GM12872 (cell line): ENCODE results near the gene DEDD2.

Experiments used
- TF ChIP-seq, protein P1 (sequence below): IDR thresholded peaks from 3 replicates; pipeline ENCODE4 v1.5.1; 2011; ENCODE audit warnings: low read depth, mild to moderate bottlenecking, low read length, moderate library complexity; ENCODE audit not compliant: insufficient read depth

DEDD2 gene

GRCh38 chr19:42226886-42227285 is 9.4 kb upstream of the DEDD2 start:
- TF ChIP-seq, protein P1, sequence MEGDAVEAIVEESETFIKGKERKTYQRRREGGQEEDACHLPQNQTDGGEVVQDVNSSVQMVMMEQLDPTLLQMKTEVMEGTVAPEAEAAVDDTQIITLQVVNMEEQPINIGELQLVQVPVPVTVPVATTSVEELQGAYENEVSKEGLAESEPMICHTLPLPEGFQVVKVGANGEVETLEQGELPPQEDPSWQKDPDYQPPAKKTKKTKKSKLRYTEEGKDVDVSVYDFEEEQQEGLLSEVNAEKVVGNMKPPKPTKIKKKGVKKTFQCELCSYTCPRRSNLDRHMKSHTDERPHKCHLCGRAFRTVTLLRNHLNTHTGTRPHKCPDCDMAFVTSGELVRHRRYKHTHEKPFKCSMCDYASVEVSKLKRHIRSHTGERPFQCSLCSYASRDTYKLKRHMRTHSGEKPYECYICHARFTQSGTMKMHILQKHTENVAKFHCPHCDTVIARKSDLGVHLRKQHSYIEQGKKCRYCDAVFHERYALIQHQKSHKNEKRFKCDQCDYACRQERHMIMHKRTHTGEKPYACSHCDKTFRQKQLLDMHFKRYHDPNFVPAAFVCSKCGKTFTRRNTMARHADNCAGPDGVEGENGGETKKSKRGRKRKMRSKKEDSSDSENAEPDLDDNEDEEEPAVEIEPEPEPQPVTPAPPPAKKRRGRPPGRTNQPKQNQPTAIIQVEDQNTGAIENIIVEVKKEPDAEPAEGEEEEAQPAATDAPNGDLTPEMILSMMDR, result no peak

DNA sequence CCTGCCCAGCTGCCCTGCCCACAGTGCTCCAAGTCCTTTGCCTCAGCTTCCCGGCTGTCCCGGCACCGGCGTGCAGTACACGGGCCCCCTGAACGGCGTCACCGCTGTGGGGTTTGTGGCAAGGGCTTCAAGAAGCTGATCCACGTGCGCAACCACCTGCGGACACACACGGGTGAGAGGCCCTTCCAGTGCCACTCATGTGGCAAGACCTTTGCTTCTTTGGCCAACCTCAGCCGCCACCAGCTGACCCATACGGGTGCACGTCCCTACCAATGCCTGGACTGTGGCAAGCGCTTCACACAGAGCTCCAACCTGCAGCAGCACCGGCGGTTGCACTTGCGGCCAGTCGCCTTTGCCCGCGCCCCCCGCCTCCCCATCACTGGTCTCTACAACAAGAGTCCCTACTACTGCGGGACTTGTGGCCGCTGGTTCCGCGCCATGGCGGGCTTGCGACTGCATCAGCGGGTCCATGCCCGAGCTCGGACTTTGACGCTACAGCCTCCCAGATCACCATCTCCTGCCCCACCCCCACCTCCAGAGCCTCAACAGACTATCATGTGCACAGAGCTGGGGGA is 8.3 kb upstream of the DEDD2 start:
- TF ChIP-seq, protein P1, result no peak

GRCh38 chr19:42224940-42225717 is 7.7 kb upstream of the DEDD2 start:
- TF ChIP-seq, protein P1, result no peak

DNA sequence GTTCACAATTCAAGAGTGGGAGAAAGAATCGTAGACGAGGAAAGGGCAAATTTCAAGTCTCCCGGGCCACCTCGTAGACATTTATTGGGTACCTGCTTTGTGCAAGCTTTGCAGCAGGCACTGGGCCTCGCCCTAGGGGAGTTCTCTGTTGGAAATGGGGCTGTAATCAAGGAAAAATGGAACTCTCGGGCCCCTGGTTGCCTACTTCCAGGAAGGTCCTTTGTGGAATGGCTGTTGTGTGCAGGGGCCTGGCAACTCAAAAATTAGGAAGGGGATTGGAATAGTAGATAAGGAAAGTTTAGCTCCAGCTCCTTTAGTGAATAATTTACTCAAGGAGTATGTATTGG is 3.2 kb upstream of the DEDD2 start:
- TF ChIP-seq, protein P1, result no peak

- TF ChIP-seq, protein P1, result no peak
Measured at GRCh38 chr19:42219812-42220750, 2.6 kb upstream of the DEDD2 start, which contains the start of gene ZNF526. Gene ZNF526 (plus strand): TSS chr19:42220312. CDS start chr19:42224404, 4,092 bp downstream.

DNA sequence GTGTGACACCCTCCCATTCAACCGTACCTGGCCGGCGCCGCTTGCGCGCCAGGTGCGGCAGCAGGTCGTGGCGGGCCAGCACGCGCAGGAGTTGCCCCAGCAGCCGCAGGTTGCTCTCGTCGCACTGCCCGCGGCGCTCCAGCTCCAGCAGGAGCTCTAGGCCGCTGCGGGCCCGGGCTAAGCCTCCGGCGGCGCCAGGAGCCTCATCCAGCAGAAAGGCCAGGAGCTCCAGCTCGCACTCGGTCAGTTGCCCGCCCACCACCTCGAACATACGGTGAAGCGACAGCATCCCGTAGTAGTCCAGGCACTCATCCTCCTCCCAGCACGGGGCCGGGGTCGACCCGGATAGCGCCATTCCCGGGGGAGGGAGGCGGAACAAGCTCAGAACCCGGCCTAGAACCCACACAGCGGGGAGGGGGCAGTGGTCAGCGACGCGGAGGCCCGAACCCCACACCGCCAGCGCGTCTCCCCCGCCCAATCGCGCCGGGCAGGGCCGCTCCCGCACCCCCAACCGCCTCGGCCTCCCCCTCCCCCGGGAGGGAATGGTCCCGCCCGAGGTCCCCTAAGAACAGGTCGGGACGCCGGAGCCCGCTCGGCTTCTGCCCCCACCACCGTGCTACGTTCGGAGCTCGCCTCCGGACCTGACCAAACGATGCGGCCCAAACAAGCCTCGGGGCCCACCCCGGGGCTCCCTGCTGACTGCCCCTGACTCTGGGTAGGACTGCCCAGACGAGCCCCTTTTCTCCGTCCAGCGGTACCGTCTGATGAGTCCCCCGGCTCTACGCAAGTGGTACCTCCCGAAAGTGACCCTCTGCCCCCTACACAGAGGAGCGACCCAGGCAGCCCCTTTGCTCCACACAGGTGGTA is 591 bp downstream of the DEDD2 start:
- TF ChIP-seq, protein P1, result no peak
